SKM-1 treated with dmso at 0.1 percent for 144 hours (cell line): ENCODE measurements around the gene DYRK2.

Experiments used
- DNase-seq: peaks from one replicate; lab custom pipeline; 2025; ENCODE audit not compliant: unreplicated experiment; lab: John Stamatoyannopoulos, UW

The DYRK2 gene

GRCh38 chr12:67648521-67649260 is at the start of gene DYRK2:
TSS of gene DYRK2 (plus strand) at chr12:67648745. CDS start at chr12:67649134, 389 bp downstream.
- peak; percentile 22 for DNase-seq

- no peak for DNase-seq
These were observed 48.9 kb upstream of the DYRK2 start for GRCh38 chr12:67599691-67600090.

GRCh38 chr12:67601126-67601525 is 47.4 kb upstream of the DYRK2 start:
- no peak for DNase-seq

GRCh38 chr12:67609226-67609870 is 39.2 kb upstream of the DYRK2 start:
- no peak for DNase-seq

- no peak for DNase-seq
These were observed 35.5 kb upstream of the DYRK2 start for GRCh38 chr12:67613040-67613439.

- no peak for DNase-seq
These were observed 30.9 kb upstream of the DYRK2 start for GRCh38 chr12:67617629-67618028.

- no peak for DNase-seq
These were observed 30.2 kb upstream of the DYRK2 start for GRCh38 chr12:67618303-67618702.

GRCh38 chr12:67621112-67621511 is 27.4 kb upstream of the DYRK2 start:
- DNase-seq, result no peak

- no peak for DNase-seq
These were observed 26.6 kb upstream of the DYRK2 start for GRCh38 chr12:67621926-67622325.

- no peak for DNase-seq
These were observed 25.3 kb upstream of the DYRK2 start for GRCh38 chr12:67623259-67623658.

GRCh38 chr12:67624355-67624754 is 24.2 kb upstream of the DYRK2 start:
- DNase-seq, result no peak

GRCh38 chr12:67625004-67625403 is 23.5 kb upstream of the DYRK2 start:
- DNase-seq, result no peak

- DNase-seq, result no peak
These were observed 22.4 kb upstream of the DYRK2 start for GRCh38 chr12:67626156-67626555.

- DNase-seq, result peak; percentile 70
These were observed 18.0 kb upstream of the DYRK2 start for GRCh38 chr12:67630373-67631088.

GRCh38 chr12:67632005-67632404 is 16.5 kb upstream of the DYRK2 start:
- DNase-seq, result no peak

- no peak for DNase-seq
These were observed 15.4 kb upstream of the DYRK2 start for GRCh38 chr12:67633024-67633610.

- peak; percentile 1 for DNase-seq
These were observed 14.8 kb upstream of the DYRK2 start for GRCh38 chr12:67633708-67634107.

- DNase-seq, result peak; percentile 15
These were observed 14.2 kb upstream of the DYRK2 start for GRCh38 chr12:67634303-67634761.

- DNase-seq, result no peak
These were observed 10.8 kb upstream of the DYRK2 start for GRCh38 chr12:67637718-67638117.

GRCh38 chr12:67638694-67639093 is 9.9 kb upstream of the DYRK2 start:
- DNase-seq, result no peak

- DNase-seq, result no peak
These were observed 7.7 kb upstream of the DYRK2 start for GRCh38 chr12:67640863-67641262.

- DNase-seq, result no peak
These were observed 3.4 kb upstream of the DYRK2 start for GRCh38 chr12:67645126-67645525.
